Fibroblast of skin of right quadriceps (primary cell): ENCODE results near the gene ZMIZ1.

Experiments used
- DNase-seq: peaks from one replicate; pipeline ENCODE4 v3.0.0-alpha.2; 2013

The ZMIZ1 gene

GRCh38 chr10:79254333-79255006 lies 185.7 kb downstream of the ZMIZ1 start:
- no peak for DNase-seq

GRCh38 chr10:79255007-79255507 lies 186.3 kb downstream of the ZMIZ1 start:
- DNase-seq = no peak

GRCh38 chr10:79256264-79256806 lies 187.6 kb downstream of the ZMIZ1 start:
- no peak for DNase-seq

GRCh38 chr10:79258894-79259293 lies 190.1 kb downstream of the ZMIZ1 start:
- no peak for DNase-seq

- no peak for DNase-seq
Measured at GRCh38 chr10:79259834-79260233, 191.1 kb downstream of the ZMIZ1 start.

- peak; percentile 61 for DNase-seq
Measured at GRCh38 chr10:79260811-79261740, 192.3 kb downstream of the ZMIZ1 start.

GRCh38 chr10:79262131-79262530 lies 193.4 kb downstream of the ZMIZ1 start:
- no peak for DNase-seq

- no peak for DNase-seq
Measured at GRCh38 chr10:79262959-79263746, 194.4 kb downstream of the ZMIZ1 start.

GRCh38 chr10:79263939-79264338 lies 195.2 kb downstream of the ZMIZ1 start:
- no peak for DNase-seq

- no peak for DNase-seq
Measured at GRCh38 chr10:79264942-79265341, 196.2 kb downstream of the ZMIZ1 start.

- no peak for DNase-seq
Measured at GRCh38 chr10:79266084-79266483, 197.3 kb downstream of the ZMIZ1 start.

- DNase-seq = peak; percentile 91
Measured at GRCh38 chr10:79266543-79267312, 198.0 kb downstream of the ZMIZ1 start.

GRCh38 chr10:79267499-79267898 lies 198.7 kb downstream of the ZMIZ1 start:
- DNase-seq = no peak

- peak; percentile 70 for DNase-seq
Measured at GRCh38 chr10:79268161-79268601, 199.4 kb downstream of the ZMIZ1 start.

GRCh38 chr10:79268742-79269141 lies 200.0 kb downstream of the ZMIZ1 start:
- DNase-seq = no peak

- peak; percentile 43 for DNase-seq
Measured at GRCh38 chr10:79269443-79269842, 200.7 kb downstream of the ZMIZ1 start.

GRCh38 chr10:79269969-79270368 lies 201.2 kb downstream of the ZMIZ1 start:
- DNase-seq = no peak

- peak; percentile 59 for DNase-seq
Measured at GRCh38 chr10:79270466-79271246, 201.9 kb downstream of the ZMIZ1 start.

- DNase-seq = no peak
Measured at GRCh38 chr10:79272353-79272752, 203.6 kb downstream of the ZMIZ1 start.

- DNase-seq = no peak
Measured at GRCh38 chr10:79273604-79274003, 204.8 kb downstream of the ZMIZ1 start.
